ENCODE results near the gene INKA1. TPM values are rescaled to one million over a fixed set of nuclear protein-coding genes. Genes with fewer than 3 reads are reported as not detected.

The INKA1 gene
- total RNA-seq, 2 experiments from 2014 or later: 0.20 to 0.48 TPM

DNA sequence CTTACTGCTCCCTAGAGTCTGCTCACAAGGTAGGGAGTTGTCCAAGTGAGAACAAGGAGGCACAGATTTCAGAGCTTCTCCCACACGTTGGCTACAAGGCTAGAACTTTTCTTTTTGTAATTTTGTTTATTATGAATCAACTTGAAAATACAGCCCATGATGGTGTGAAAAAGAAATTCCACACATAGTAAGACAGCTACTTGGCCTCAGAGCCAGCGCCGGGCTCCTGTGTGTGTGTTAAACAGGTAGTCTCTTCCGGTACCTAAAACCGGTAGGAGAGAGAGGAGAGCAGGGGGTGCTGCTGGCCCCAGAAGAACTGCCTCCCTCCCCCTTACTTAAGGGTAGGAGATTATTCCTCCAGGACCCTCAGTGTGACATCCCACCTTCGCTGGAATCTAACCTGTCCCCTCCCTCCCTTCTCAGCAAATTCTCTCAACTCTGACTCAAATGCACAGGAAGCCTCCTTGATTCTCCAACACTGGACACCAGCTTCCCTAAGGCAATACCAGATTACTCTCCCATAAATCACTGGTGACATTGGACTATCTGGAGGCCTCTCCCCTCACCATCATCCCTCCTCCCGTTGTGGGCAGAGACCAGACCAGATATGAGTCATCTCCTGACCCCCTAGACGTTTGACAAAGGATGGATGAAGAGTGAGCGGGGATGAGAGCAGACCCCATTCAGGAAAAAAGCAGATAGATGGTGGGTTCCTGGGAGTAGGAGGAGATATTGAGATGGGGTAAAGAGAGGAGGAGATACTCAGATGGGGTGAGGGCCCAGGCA lies 12.2 kb upstream of the INKA1 start:
- Mint-ChIP-seq H3K27ac (no peak overlapping the region), H3K4me3 (no peak overlapping the region), H3K4me1 (peaks cover 14% of the 10 kb centered on the region), H3K27me3 (peaks cover 7% of the 10 kb centered on the region), H3K36me3 (ENCODE audit: low read depth) (no peaks in the 10 kb centered on the region), H3K9me3 (no peaks in the 10 kb centered on the region)
- POLR2A ChIA-PET: no interaction called here
- CTCF ChIA-PET: interaction anchor here (1.9 to 2.2 kb wide), 2 partner anchors 9 to 12 kb away, joined by 4 to 5 read pairs; partner anchors contain the start of genes CDHR4 and INKA1
- no peak for DNase-seq

- no peak overlapping the region for H3K4me3 Mint-ChIP-seq
- peaks cover 13% of the 10 kb centered on the region for H3K4me1 Mint-ChIP-seq
- CTCF ChIA-PET: no interaction called here
- peaks cover 7% of the 10 kb centered on the region for H3K27me3 Mint-ChIP-seq
- DNase-seq: no peak
- H3K9me3 Mint-ChIP-seq: no peaks in the 10 kb centered on the region
- H3K27ac Mint-ChIP-seq: no peak overlapping the region
- no peaks in the 10 kb centered on the region for H3K36me3 Mint-ChIP-seq (ENCODE audit: low read depth)
- POLR2A ChIA-PET: no interaction called here
Observed at GRCh38 chr3:49791571-49791970, 11.5 kb upstream of the INKA1 start.

DNA sequence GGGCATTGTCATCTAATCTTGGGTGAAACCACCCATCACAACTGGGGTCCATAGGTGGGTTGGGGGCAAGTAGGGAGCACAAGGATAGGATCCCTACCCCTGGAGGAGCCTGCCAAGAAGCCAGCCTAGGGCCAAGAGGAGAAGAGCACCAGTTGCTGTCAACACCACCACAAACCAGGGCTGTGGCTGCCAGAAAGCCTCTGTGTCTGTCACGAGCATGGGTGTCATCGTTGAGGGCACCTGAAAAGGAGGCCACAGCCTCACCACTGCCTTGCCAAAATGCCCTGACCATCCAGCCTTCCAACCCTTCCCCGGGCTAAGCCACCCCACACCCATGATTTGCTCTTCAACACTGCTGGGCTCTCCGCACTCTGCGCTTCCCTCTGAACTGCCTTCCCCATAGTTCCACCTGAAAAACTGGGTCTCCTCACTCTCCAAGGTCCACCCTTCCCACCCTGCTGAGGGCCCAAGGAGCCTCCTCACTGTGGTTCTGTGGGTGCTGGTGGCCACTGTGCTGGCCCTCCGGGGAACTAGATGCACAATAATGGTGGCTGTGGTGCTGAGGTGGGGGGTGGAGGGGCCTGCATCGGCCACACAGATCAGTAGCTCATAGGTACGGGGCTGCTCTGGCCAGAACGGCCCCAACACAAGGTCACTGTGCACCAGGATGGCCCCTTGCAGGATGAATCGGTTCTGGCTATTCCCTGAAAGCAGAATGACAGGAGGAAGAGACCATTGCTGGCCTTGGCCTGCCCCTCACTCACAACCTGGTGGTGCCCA lies 10.5 kb upstream of the INKA1 start:
- H3K4me3 Mint-ChIP-seq: no peak overlapping the region
- POLR2A ChIA-PET: no interaction called here
- DNase-seq: no peak
- CTCF ChIA-PET: interaction anchor here (1.1 kb wide), 1 partner anchor 10 kb away, joined by 3 read pairs; the partner anchor contains the start of gene INKA1
- H3K27me3 Mint-ChIP-seq: peaks cover 7% of the 10 kb centered on the region
- H3K4me1 Mint-ChIP-seq: peaks cover 3% of the 10 kb centered on the region
- no peaks in the 10 kb centered on the region for H3K9me3 Mint-ChIP-seq
- no peak overlapping the region for H3K27ac Mint-ChIP-seq
- no peaks in the 10 kb centered on the region for H3K36me3 Mint-ChIP-seq (ENCODE audit: low read depth)

- POLR2A ChIA-PET: no interaction called here
- CTCF ChIA-PET: interaction anchor here (1.1 kb wide), 1 partner anchor 9 kb away, joined by 3 read pairs; the partner anchor contains the start of gene INKA1
Observed at GRCh38 chr3:49793486-49794085, 9.5 kb upstream of the INKA1 start.

GRCh38 chr3:49794431-49794830 lies 8.6 kb upstream of the INKA1 start:
- no peaks in the 10 kb centered on the region for H3K9me3 Mint-ChIP-seq
- H3K4me1 Mint-ChIP-seq: no peaks in the 10 kb centered on the region
- ChIA-PET POLR2A (interaction anchor here (1.5 kb wide), 1 partner anchor 8 kb away, joined by 3 read pairs; the partner anchor contains the start of gene IP6K1), CTCF (interaction anchor here (1.9 kb wide), 1 partner anchor 45 kb away, joined by 5 read pairs; no protein-coding TSS in a partner anchor)
- peaks cover 7% of the 10 kb centered on the region for H3K27me3 Mint-ChIP-seq
- H3K4me3 Mint-ChIP-seq: no peak overlapping the region
- no peak overlapping the region for H3K27ac Mint-ChIP-seq
- no peaks in the 10 kb centered on the region for H3K36me3 Mint-ChIP-seq (ENCODE audit: low read depth)
- no peak for DNase-seq

More at GRCh38 chr3:49793486-49794085, 9.5 kb upstream of the INKA1 start:
- H3K9me3 Mint-ChIP-seq: no peaks in the 10 kb centered on the region
- peaks cover 7% of the 10 kb centered on the region for H3K27me3 Mint-ChIP-seq
- DNase-seq: no peak
- no peaks in the 10 kb centered on the region for H3K4me1 Mint-ChIP-seq
- no peak overlapping the region for H3K27ac Mint-ChIP-seq
- no peak overlapping the region for H3K4me3 Mint-ChIP-seq
- H3K36me3 Mint-ChIP-seq (ENCODE audit: low read depth): no peaks in the 10 kb centered on the region

DNA sequence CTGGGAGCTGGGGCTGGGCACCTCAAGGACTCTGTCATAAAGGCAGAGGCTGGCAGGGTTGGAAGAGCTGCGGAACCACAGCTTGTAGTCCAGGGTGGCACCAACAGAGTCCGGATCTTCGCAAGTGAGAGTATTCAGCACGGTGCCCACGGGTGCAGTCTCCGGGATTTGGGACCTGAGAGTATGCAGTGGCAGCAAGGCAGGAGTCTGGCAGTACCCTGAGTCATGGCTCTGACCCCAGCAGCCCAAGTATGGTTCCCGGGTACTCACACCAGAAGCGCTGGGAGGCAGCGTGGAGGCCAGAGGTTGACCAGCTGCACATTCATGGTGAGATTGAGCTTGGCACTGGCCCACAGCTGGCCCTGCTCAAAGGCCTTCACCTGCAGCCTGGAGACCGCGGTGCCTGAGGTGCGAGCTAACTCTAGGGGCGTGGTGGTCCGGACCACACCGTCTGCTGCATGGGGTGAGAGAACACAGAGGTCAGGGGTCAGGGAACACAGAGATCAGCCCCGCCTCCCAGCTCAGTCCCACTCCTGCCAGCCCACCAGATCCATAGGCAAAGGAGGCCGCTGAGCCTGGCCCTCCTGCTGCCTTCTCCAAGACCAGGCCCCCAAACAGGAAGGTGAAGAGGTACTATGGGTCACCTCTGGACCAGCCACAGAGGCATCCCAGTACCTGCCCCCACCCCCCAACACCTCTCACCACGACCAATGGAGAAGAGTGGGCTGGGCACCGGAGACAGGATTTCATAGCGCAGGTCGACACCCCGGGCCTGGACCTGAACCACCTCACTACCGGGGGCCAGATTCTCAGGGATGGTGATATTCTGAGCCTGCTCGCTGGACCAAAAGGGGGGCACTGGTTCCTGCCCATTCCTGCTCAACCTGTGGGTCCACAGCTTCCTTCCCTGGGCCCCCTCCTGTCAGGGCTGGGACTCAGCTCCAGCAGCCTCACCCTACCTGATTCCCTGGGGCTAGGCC lies 7.8 kb upstream of the INKA1 start:
- H3K27me3 Mint-ChIP-seq: peaks cover 7% of the 10 kb centered on the region
- H3K36me3 Mint-ChIP-seq (ENCODE audit: low read depth): no peaks in the 10 kb centered on the region
- no peak overlapping the region for H3K27ac Mint-ChIP-seq
- no peaks in the 10 kb centered on the region for H3K4me1 Mint-ChIP-seq
- DNase-seq: no peak
- H3K4me3 Mint-ChIP-seq: no peak overlapping the region
- POLR2A ChIA-PET: interaction anchor here (1.5 kb wide), 1 partner anchor 9 kb away, joined by 3 read pairs; the partner anchor contains the start of gene IP6K1
- CTCF ChIA-PET: interaction anchor here (1.9 kb wide), 1 partner anchor 44 kb away, joined by 5 read pairs; no protein-coding TSS in a partner anchor
- no peaks in the 10 kb centered on the region for H3K9me3 Mint-ChIP-seq

GRCh38 chr3:49799105-49799504 lies 4.0 kb upstream of the INKA1 start:
- Mint-ChIP-seq H3K36me3 (ENCODE audit: low read depth) (no peaks in the 10 kb centered on the region), H3K27me3 (peaks cover 16% of the 10 kb centered on the region), H3K27ac (no peak overlapping the region), H3K9me3 (no peaks in the 10 kb centered on the region), H3K4me1 (peaks cover 14% of the 10 kb centered on the region), H3K4me3 (no peak overlapping the region)
- ChIA-PET POLR2A (interaction anchor here (0.7 to 1.6 kb wide), 3 partner anchors 13 to 15 kb away, joined by 3 to 5 read pairs (median 4); partner anchors contain the start of genes IP6K1 and UBA7), CTCF (interaction anchor here (1.2 to 2.6 kb wide), 3 partner anchors 9 to 40 kb away, joined by 4 to 8 read pairs (median 6); no protein-coding TSS in a partner anchor)
- no peak for DNase-seq

GRCh38 chr3:49799761-49800160 lies 3.3 kb upstream of the INKA1 start, which contains the start of gene CDHR4:
CDHR4 (minus strand) TSS chr3:49799873; CDS start chr3:49799812, 61 bp downstream.
- no peak within 1 kb of the TSS for H3K27ac Mint-ChIP-seq
- POLR2A ChIA-PET: interaction anchor here (1.6 kb wide), 1 partner anchor 14 kb away, joined by 5 read pairs; no protein-coding TSS in a partner anchor
- H3K4me3 Mint-ChIP-seq: no peak within 1 kb of the TSS
- no peaks in the 10 kb centered on the region for H3K36me3 Mint-ChIP-seq (ENCODE audit: low read depth)
- CTCF ChIA-PET: interaction anchor here (1.2 to 2.6 kb wide), 3 partner anchors 9 to 39 kb away, joined by 4 to 8 read pairs (median 6); no protein-coding TSS in a partner anchor
- peaks cover 16% of the 10 kb centered on the region for H3K4me1 Mint-ChIP-seq
- H3K9me3 Mint-ChIP-seq: no peaks in the 10 kb centered on the region
- no peak for DNase-seq
- peaks cover 16% of the 10 kb centered on the region for H3K27me3 Mint-ChIP-seq

DNA sequence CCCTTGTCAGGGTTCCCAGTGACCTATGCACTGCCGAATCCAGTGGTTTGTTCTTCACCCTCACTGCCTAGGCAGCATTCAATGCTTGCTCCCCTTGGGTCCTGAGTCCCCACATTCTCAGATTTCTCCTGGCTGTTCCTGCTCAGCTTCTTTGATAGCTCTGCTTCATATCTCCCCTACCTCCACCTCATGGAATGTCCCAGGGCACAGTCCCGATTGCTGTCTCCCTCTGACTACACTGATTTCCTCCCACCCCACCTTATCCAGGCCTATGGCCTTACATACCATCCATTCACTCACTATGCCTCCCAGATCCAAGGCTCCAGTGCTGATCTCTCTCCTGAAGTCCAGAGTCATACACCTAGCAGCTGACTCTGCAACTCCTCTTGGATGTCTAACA lies 1.9 kb upstream of the INKA1 start:
- ChIA-PET CTCF (interaction anchor here (1.2 to 5.8 kb wide), 4 partner anchors 12 to 105 kb away, joined by 3 to 104 read pairs (median 28); partner anchors contain the start of gene UBA7), POLR2A (interaction anchor here (0.6 to 5.9 kb wide), 3 partner anchors 12 to 288 kb away, joined by 3 to 54 read pairs (median 24); partner anchors contain the start of genes RBM5 and UBA7)
- H3K27me3 Mint-ChIP-seq: peaks cover 16% of the 10 kb centered on the region
- no peaks in the 10 kb centered on the region for H3K9me3 Mint-ChIP-seq
- peaks cover 4% of the 10 kb centered on the region for H3K36me3 Mint-ChIP-seq (ENCODE audit: low read depth)
- H3K27ac Mint-ChIP-seq: no peak overlapping the region
- H3K4me3 Mint-ChIP-seq: no peak overlapping the region
- H3K4me1 Mint-ChIP-seq: peaks cover 24% of the 10 kb centered on the region
- no peak for DNase-seq

DNA sequence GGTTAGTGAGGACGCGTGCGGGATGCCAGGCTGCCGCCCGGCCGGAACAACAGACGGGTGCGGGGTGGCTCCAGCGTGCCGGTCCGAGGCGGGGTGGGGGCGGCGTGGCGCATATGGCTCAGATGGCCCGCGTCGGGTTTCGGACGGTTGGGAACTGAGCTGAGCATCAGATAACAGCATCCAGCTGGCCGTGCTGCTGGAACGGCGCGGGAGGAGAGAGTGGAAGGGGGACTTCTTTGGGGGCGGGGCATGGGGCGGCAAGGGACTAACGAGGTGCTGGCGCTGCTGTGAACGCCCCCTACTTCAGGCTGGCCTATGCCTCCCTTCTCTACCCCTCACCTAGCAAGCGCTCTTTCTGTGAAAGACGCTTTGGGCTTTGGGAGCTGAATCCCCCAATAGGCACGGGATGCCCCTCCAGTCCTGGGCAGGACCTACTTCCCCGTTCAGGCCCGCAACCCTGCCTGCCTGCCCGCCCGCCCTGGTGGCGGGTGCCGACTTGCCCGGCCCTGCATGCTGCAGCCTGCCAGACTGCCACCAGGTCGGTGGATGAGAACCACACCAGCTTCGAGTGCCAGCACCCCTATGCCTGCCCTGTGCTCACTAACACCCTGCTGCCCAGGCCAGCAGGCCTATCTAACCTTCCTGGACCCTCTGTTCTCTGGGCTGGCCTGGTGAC lies 542 bp downstream of the INKA1 start:
- POLR2A ChIA-PET: interaction anchor here (0.6 to 5.9 kb wide), 15 partner anchors 10 to 267 kb away, joined by 3 to 54 read pairs (median 4); partner anchors contain the start of genes IP6K1, MON1A, RBM6 and UBA7
- peak; percentile 35 for DNase-seq
- Mint-ChIP-seq H3K9me3 (no peaks in the 10 kb centered on the region), H3K27me3 (peaks cover 16% of the 10 kb centered on the region), H3K36me3 (ENCODE audit: low read depth) (peaks cover 9% of the 10 kb centered on the region), H3K4me3 (peak overlapping the region; percentile 83), H3K4me1 (peaks cover 39% of the 10 kb centered on the region), H3K27ac (no peak overlapping the region)
- CTCF ChIA-PET: interaction anchor here (0.9 to 5.8 kb wide), 24 partner anchors 9 to 440 kb away, joined by 3 to 104 read pairs (median 5); partner anchors contain the start of genes AMIGO3, IP6K1 and UBA7

Measured in activated CD4-positive, alpha-beta memory T cell treated with anti-CD3 and anti-CD28 coated beads, Interleukin-2, amount 10 ng/mL, durations not matched to agents 7 days and 5 days (primary cell).